HG03066 (cell line): ENCODE results near the gene GDI1.

Experiments used
- ATAC-seq: cut with Tn5 transposase; IDR thresholded peaks from one replicate; pipeline ENCODE4 v1.9.1; 2021; ENCODE audit warnings: low read depth; ENCODE audit not compliant: unreplicated experiment

The GDI1 gene

DNA sequence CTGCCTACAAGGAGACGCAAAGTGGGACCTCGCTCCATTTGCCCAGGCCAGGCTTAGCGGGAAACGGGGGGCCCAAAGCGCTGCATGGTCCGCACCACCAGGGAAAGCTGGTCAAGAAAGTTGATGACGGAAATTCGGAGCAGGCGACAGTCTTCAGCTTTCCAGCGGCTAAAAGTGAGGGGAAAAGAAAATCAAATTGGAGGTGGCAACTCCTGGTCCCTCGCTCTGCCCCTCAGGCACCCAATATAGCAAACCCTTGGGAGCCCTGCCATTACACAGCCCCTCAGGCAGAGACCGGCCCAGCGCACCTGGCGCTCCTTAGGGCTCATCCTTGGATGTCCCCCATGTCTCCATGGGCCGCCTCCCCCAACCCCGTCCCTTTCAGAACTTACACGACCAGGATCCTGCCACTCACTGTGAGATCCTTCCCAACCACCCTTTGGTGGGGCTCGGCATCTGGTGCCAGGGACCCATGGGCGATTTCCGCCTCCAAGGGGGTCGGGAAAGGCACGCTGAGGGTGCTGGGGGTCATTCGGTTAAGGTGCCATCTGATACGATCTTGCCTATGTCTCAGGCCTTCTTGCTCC is 41.0 kb downstream of the GDI1 start:
- ATAC-seq = no peak

DNA sequence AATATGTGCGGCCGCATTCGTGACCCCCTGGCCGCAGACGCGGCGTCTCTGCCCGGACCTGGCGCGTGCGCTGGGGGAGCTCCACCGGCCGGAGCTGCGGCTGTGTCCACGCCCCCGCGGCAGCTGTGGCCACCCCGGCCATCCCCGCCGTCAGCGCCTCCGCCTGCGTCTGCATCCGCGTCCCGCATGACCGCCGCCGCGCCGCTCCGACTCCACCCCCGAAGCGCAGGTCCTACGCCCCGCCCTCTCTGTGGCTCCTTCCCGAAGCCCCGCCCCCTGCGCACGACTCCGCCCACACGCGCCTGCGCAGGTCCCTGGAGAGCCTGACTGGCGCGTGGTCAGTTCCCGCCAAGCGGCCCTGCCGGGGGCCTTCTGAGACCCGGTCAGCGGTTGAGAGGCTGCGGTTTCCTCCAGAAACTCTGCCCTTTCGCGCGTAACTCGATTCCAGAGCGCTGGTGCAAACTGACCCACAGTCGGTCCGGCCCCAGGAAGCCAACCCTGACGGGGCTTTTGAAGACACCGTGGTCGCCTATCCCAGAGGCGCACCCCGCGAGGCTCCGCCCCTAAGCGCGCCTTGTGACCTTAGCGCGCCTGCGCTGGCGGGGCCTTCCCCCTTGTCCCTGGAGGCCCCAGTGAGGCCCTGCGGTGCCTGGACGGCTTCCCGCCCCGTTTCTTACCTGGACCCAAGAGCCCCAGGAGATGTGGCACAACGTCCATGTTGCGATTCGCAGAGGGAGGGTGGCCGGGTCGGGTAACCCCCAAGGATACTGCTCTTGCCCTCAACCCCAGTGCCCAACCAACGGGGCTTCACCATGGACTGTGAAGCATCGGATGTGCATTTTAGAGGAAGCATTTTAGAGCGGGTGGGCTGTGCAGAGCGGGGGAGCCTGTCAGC is 42.0 kb downstream of the GDI1 start, which contains the start of gene LAGE3:
Gene LAGE3, minus strand, starts transcription at position 554 of the 895 bp plus-strand sequence. Its CDS starts 366 bp downstream, at position 188.
- peak; percentile 84 for ATAC-seq

DNA sequence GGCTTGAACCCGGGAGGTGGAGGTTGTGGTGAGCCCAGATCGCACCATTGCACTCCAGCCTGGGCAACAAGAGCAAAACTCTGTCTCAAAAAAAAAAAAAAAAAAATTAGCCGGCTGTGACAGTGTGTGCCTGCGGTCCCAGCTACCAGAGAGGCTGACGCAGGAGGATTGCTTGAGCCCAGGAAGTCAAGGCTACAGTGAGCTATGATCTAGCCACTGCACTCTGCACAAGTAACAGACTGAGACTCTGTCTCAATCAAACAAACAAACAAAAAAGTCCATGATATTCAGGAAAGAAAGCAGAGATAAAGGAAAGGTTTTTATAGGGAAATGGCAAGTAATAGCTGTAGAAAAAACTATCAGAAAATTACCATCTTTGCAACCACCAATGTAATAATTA is 44.2 kb downstream of the GDI1 start:
- ATAC-seq = no peak

DNA sequence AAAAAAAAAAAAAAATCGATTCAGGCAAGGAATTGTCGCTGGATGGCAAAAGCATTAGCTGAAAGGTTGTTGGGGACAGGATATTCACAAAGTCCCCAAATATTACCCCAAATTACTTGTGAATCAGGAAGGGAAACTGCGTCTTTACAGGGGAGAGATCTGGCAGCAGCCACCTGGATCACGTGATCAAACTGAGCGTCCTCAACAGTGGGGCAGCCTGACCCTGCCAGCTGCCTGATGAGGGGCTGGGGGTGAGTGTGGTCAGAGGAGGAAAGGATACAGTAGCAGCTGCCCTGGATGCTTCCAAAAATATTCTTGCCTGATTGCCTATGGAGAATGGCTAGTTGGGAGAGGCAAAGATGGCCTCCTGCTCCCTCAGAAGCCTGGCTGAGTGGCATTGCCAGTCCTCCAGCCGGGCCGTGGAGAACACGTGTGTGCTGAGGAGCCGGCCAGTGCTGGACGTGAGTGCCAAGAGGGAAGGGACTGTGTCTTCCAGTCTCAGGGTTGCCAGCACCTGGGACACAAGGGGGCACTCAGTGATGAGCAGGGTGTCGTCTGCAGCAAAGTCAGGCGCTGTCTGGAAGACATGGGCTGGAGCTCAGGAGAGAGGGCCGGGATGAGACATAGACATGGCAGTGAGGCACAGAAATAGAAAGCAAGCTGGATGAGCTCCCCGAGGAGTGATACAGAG is 45.1 kb downstream of the GDI1 start:
- no peak for ATAC-seq

DNA sequence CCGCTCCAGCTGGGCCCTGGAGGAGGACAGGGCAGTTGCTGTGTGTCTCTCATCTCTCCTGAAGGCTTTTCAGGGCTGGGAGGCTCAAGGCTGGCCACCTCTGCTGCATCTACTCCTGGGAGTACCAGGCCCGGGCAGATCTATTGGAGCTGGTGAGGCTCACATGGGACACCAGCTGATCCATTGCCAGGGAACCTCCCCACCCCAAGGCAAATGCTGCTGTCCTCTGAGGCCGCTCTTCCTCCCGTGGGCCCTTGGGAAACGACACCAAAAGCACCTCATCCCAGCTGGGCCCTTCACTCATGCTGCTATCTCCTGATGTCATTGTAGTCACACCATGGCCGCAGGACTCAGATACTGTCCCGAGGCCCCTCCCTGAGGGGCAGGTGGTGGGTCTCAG is 45.8 kb downstream of the GDI1 start:
- no peak for ATAC-seq

DNA sequence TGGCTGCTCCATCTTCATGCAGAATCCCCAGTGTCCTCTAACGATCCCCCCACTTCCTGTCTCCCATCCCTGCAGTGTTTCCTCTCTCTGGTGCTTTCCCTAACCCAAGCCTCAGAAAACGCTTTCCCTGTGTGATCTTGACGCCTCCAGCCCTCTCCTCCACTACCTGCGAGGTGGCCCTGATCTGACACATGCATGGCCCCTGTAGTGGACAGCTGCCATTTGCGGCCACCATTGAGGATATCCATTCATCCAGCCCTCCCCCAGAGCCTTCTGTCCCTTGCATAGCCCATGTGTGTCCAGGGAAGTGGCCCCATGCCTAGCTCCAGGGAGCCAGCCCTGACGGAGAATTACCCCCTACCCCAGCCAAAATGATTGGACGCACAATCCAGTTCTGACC is 46.4 kb downstream of the GDI1 start:
- ATAC-seq = no peak

DNA sequence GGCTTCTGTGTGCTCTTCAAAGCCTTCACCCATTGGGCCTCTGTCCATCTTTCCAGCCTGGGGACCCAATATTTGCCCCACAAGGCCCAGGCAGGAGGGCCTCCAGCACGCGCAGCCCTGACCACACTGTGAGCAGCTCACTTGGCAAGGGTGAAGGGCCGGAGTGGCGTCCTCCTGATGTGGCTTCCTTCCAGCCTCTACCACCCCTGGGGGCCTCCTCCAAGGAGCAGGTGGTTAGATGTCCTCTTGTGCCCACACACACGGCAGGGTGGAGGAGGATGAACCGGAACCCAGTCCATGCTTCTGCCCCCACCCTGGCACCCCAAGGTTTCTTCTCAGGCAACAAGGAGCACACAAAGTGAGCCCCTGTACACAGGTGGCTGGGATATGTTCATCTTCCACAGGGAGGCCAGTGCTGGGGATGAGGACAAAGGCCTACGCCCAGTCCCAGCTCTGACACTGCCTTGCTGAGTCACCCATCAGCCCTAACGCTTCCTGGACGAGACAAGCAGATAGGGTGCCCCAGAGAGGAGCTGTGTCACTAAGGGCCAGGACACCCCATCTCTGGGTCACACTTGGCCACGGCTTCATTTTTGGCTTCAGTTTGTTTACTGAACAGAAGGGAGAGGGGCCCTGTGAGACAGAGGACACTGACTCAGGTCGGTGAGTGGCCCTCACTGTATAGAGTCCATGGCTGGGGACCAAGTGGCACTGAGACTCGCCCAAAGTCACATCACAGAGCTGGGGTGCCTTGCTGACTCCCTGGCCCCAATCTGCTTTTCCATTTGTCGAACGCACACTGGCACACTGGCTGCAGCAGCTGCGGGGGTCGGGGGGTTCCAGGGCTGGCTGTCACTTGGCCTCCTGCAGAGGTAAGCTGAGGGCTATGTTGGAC is 47.5 kb downstream of the GDI1 start:
- no peak for ATAC-seq

DNA sequence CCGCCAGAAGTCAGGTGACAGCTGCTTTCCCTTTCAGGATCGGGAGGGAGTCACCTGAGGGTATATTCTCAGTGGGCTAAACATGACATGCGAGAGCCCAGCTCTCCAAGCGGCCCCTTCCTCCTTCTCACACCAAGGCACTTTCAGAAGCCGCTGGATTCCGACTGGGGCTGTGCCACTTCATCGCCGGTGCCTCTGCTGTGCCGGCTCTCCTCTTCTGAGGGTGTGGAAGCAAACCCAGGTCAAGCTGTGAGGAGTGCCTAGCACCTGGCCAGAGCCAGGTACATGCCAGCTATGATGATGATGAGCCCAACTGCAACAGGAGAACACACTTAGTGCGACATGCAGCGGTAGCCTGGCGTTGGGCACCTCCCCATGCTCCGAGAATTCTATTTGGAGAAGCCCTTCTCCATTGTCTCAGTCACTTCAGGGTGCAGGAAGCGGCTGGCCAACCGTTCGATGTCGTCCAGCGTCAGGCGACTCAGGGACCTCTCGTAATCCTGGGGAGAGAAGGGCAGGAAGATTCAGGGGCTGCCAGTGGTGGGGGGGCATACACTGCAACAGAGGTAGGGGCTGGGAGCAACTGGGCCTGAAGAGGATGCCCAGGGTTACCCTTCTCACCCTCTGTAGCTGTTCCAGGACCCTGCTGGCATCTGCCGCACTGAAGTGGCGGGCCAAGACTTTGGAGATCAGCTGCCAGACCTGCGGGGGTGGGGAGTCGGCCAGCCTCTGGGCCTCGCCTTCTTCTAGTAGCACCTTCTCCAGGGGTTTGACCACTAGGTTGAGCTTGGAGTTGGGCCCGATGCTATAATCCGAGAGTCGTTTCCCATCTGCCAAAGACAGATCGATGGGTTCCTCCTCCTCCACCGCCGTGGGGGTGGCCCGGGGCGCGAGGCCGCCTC is 48.4 kb downstream of the GDI1 start:
- no peak for ATAC-seq

DNA sequence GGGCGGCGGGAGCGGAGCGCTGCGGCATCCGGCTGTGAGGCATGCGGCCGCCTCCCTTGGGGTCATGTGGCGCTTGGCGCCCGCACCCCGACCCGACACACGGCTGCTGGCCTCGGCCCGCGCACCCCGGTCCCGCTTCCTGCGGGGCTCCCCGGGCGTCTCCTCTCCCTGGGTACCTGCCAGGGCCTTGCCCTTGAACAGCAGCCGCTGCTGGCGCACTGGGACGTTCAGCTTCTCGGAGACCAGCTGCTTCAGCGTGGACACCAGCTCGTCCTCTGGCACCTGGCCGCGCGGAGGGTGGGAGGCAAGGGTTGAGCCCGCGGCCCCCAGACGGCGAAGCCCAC is 49.1 kb downstream of the GDI1 start:
- ATAC-seq = no peak

DNA sequence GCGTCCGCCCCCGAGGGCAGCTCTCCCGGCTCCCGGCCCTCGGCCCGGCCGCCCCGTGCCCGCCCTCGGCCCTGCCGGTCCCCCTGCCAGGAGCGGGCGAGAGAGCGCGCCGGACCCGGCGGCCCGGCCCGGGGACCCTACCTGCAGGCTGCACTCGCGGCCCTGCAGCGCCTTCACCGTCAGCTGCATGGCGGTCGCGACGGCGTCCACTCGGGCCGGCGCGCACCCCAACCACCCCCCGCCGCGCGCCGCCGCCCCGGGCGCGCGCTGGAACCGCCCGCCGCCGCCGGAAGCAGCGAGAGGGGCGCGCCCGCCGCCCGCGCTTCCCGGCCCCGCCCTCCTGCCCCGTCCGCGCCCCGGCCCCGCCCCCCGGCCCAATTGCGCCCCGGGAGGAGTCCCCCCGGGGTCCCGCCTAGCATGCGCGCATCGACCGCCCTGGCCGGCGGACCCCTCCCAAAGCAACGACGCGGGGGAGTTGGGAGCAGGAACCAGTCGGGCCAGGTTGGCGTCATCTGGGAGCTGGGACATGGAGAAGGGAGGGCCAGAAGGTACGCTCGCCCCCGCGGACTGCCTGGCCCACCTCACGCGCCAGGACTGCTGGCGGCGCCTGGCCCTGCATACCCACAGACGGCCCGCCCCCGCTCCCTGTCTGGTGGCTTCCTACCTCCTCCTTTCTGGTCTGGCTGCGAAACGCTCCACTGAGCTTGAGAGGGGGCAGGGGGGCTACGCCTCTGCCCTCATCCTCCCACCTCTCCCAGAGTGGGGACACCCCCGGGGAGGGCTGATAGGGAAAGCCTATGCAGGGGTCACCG is 49.6 kb downstream of the GDI1 start, which contains the start of gene UBL4A:
Gene UBL4A, minus strand, starts transcription at position 220 of the 812 bp plus-strand sequence. Its CDS starts 31 bp downstream, at position 189.
- ATAC-seq = no peak

DNA sequence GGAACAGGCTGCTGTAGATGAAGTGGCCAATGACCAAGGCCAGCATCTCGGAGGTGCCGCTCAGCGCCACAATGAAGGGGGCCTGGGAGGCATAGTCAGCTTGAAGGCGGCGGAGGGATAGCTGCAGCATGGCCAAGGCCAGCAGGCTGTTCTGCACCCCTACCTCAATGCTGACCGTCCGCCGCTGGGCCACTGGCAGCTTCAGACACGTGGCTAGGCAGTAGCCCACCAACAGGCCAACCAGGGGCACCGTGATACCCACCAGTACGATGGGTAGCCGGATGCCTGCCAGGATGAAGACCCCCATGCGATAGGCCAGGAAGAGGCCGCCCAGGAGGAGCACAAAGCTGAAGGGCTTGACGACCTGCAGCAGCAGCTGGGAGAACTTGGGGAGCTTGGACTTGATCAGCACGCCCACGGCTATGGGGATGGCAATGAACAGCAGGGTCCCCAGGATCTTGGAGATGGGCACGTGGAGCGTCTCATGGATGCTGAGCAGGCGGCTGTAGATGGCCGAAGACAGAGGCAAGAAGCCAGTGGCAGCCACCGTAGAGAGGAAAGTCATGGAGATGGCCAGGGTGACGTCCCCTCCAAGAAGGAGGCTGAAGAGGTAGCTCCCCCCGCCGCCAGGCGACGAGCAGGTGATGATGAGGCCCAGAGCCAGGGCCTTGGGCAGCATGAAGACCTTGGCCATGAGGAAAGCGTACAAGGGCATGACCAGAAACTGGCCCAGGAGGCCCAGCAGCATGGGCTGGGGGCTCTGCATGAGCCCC is 50.8 kb downstream of the GDI1 start:
- ATAC-seq = no peak

DNA sequence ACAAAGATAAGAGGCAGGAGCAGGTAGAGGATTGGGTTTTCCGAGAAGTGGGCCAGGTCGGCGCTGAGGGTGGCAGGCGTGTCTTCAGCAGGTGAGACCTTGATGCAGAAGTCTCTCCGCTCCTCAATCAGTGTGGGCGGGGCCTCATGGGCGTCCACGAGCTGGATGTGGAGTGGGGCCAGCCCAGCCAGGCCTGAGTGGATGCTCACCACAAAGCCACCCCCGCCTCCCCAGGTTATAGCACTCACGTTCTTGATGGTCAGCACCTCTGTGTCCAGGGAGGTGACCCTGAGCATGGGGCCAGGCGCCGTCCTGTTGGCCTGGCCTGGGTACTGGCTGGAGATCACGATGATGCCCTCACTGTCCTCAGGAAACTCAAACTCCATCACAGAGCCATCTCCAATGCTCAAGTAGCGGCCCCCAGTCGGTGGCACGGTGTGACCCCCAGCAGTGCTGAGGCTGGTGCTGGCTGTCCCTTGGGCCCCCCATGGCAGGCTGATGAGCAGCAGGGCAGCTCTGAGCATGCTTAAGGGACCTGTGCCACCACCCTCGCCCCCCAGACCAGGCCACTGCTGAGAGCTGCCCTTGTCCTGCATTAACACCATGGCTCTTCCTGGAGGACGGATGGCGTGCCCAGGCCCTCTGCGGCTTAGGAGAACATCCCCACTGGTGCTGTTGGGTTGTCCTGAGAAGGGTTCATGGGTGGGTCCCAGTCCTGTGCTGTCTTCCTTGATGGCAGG is 51.6 kb downstream of the GDI1 start:
- ATAC-seq = no peak

DNA sequence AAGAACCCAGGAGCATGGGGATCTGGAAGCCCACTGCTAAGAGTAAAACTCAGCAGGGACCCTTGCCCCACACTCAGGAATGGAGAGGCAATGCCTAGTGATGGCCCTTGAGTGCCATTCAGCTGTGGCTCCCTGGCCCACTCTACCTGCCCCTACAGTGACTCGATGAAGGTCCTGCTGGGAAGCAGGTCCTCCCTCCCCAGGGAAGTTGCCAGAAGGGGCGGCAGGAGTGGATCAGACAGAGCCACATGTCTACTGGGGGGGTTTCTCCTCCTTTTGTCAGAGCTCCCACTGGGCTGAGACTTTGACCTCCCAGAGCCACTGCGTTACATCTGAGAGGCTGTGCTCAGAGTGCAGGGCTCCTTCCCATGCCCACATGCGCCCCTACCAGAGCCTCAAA is 52.2 kb downstream of the GDI1 start:
- no peak for ATAC-seq

DNA sequence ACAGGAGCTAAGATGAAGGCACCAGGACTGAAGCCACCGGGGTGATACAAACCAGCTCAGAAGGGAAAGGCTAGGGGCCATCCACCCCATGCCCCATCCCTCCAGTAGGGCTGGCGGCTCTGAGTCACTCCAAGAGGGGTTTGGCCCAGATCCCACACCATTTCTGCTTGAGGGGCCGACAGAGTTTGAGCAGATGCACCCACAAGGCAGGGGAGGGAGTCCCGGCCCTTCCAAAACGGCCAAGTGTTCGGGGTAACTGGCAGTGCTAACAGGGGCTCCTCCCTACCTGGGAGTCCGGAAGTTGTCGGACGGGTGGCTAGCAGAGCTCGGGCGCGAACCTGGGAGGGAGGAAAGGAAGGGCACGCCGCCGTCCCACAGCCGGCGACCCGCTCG is 53.1 kb downstream of the GDI1 start:
- ATAC-seq = peak; percentile 8

DNA sequence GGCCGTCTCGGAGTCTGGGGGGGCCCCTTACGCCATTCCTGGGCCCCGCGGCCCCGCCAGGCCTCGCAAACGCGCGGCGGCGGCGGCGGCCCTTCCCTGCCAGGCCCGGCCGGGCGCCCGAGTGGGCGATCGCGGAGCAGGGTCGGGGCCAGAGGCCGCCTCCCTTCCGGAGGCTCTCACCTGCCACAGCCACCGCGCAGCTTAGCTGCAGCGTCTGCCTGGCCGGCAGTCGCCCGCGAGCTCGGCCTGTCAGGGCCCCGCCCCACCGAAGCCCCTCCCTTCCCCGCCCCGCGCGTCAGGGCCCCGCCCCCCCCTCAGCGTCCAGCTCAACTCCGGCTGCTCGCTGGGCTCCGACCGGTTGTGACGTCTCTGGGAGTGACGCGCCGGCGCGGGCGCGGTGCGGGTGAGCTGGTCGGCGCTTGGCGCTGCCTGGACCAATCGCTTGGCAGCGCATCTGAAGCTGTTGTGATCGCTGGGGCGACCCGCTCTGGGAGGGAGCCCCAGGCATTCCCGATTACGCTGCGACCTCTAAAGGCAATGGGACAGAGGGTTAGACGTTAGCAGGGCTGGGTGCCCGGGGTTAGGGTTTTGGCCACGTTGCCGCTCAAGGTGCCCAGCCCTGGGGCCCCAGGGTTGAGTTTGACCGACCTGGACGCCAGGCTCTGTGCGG is 53.6 kb downstream of the GDI1 start, which contains the start of gene SLC10A3:
Gene SLC10A3, minus strand, starts transcription at position 216 of the 670 bp plus-strand sequence. CDS start 1,689 bp downstream, outside the sequence.
- peak; percentile 80 for ATAC-seq
